Common myeloid progenitor, CD34-positive (primary cell): ENCODE measurements around the gene CNNM2.
"Not testable (repeated sequence)": the region's sequence is repeated elsewhere in the genome, so short reads cannot be mapped to it uniquely, and the experiment has no call there.

Source experiments
- CTCF ChIA-PET: fragments of 350-600 bp; sonication (Branson Sonifier 250); formaldehyde crosslinking; loops from one replicate; lab custom pipeline; 2021; ENCODE audit warnings: antibody characterized with exemption; lab: Charles Lee
- POLR2A ChIA-PET: fragments of 350-600 bp; sonication (Branson Sonifier 250); formaldehyde crosslinking; loops from one replicate; lab custom pipeline; 2021; ENCODE audit warnings: antibody characterized with exemption; lab: Charles Lee
- DNase-seq, 3 donors: peaks; one replicate each; pipeline versions ENCODE4 v3.0.0 to v3.0.0-alpha.2; 2013
- H3K27ac ChIP-seq, 2 experiments: 1 replicate in 1 of 2; 2 replicates in 1 of 2; pipeline ENCODE4 v1.7.0; 2013; ENCODE audit warnings: inconsistent platforms in 2 of 2, low read length in 2 of 2, mild to moderate bottlenecking in 2 of 2, low read depth in 1 of 2, moderate library complexity in 1 of 2; ENCODE audit not compliant: severe bottlenecking in 2 of 2, insufficient read depth in 1 of 2, poor library complexity in 1 of 2
- H3K27me3 ChIP-seq, 5 experiments: replicated peaks in 2 of 5; 1 replicate in 3 of 5; 2 replicates in 2 of 5; pipeline versions ENCODE4 v1.6.1 to v1.7.0; 2013; ENCODE audit warnings: low read length in 4 of 5, mild to moderate bottlenecking in 2 of 5, moderate library complexity in 2 of 5, inconsistent platforms in 1 of 5; ENCODE audit not compliant: insufficient read depth in 5 of 5, control insufficient read depth in 4 of 5
- H3K36me3 ChIP-seq, 4 experiments: 1 replicate in 2 of 4; 2 replicates in 2 of 4; pipeline versions ENCODE4 v1.6.1 to v1.7.0; 2013; ENCODE audit warnings: low read length in 3 of 4, control low read depth in 1 of 4, mild to moderate bottlenecking in 1 of 4; ENCODE audit not compliant: control insufficient read depth in 4 of 4, insufficient read depth in 4 of 4
- H3K4me1 ChIP-seq, 4 experiments: 1 replicate in 3 of 4; 2 replicates in 1 of 4; pipeline versions ENCODE4 v1.6.1 to v1.7.1; 2013; ENCODE audit warnings: low read length in 3 of 4, mild to moderate bottlenecking in 3 of 4, control low read depth in 1 of 4, inconsistent platforms in 1 of 4, moderate library complexity in 1 of 4; ENCODE audit not compliant: control insufficient read depth in 4 of 4, insufficient read depth in 4 of 4; ENCODE audit errors: control extremely low read depth in 1 of 4
- H3K4me3 ChIP-seq, 7 experiments: 1 replicate in 4 of 7; 2 replicates in 3 of 7; pipeline versions ENCODE4 v1.5.1 to v1.7.0; 2013; ENCODE audit warnings: mild to moderate bottlenecking in 7 of 7, low read length in 6 of 7, moderate library complexity in 6 of 7, inconsistent platforms in 2 of 7, low read depth in 2 of 7, control low read depth in 1 of 7; ENCODE audit not compliant: insufficient read depth in 4 of 7, control insufficient read depth in 1 of 7; ENCODE audit errors: extremely low read depth in 1 of 7
- H3K9me3 ChIP-seq, 5 experiments: 1 replicate in 4 of 5; 2 replicates in 1 of 5; pipeline versions ENCODE4 v1.6.1 to v1.7.1; 2013; ENCODE audit warnings: low read length in 4 of 5, mild to moderate bottlenecking in 2 of 5, inconsistent platforms in 1 of 5, low read depth in 1 of 5, moderate library complexity in 1 of 5; ENCODE audit not compliant: control insufficient read depth in 4 of 5, insufficient read depth in 2 of 5; ENCODE audit errors: control extremely low read depth in 1 of 5
- WGBS: methylation state at CpG from one replicate; pipeline ENCODE4 v1.1.5; 2013; ENCODE audit not compliant: insufficient coverage; 5-methylcytosine and 5-hydroxymethylcytosine counted together

CNNM2 gene

DNA sequence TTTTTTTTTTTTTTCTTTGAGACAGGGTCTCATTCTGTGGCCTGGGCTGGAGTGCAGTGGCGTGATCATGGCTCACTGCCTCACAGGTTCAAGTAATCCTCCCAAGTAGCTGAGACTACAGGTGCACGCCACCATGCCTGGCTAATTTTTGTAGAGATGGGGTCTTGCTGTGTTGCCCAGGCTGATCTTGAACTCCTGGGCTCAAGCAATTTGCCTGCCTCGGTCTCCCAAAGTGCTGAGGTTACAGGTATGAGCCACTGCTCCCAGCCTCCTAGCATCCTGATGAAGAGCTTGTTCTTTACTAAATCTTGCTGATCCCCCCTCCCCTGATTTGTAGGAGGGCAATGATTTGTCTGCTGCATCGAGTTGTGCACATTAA lies 149.0 kb downstream of the CNNM2 start:
- WGBS, result 92% methylated on average over 2 of the region's 4 CpGs
- H3K9me3 ChIP-seq, POLR2A ChIA-PET, H3K4me3 ChIP-seq, H3K36me3 ChIP-seq, DNase-seq, H3K27ac ChIP-seq, H3K27me3 ChIP-seq: not testable (repeated sequence)
- peaks cover 6 to 18% (median 17%) of the 10 kb centered on the region in 4 experiments for H3K4me1 ChIP-seq
- CTCF ChIA-PET, result interaction anchor here (0.6 to 16.9 kb wide), 6 partner anchors 8 to 319 kb away, joined by 3 to 161 read pairs (median 4); partner anchors contain the start of gene CNNM2

DNA sequence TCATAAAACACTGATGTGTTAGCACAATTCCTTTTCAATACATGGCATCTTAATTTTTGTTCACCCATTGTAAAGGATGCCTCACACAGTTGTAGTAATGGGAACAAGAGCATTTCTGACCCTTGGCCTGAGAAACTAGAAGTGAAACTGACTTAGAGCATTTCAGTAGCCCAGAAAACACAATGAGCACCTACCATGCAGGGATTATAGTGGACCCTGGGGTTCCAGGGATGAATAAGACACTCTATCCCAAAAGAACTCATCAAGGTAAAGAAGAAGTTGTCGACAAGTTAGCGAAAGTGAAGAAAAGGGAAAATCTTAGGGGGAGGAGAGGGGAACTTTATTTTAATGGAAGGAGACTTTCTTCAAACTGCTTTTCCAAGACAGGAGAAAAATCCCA lies 149.4 kb downstream of the CNNM2 start:
- Histone ChIP-seq H3K4me3 (no peak overlapping the region), H3K27ac (no peak overlapping the region), H3K36me3 (peaks cover 0 to 5% (median under 1%) of the 10 kb centered on the region in 4 experiments), H3K27me3 (no peaks in the 10 kb centered on the region), H3K9me3 (no peaks in the 10 kb centered on the region), H3K4me1 (peaks cover 6 to 18% (median 17%) of the 10 kb centered on the region in 4 experiments)
- POLR2A ChIA-PET, result no interaction called here
- no peak for DNase-seq
- CTCF ChIA-PET, result interaction anchor here (1.4 to 16.9 kb wide), 2 partner anchors 28 to 150 kb away, joined by 4 to 161 read pairs; partner anchors contain the start of gene CNNM2
- WGBS, result no CpG with 5 or more reads among the region's 2 CpGs

DNA sequence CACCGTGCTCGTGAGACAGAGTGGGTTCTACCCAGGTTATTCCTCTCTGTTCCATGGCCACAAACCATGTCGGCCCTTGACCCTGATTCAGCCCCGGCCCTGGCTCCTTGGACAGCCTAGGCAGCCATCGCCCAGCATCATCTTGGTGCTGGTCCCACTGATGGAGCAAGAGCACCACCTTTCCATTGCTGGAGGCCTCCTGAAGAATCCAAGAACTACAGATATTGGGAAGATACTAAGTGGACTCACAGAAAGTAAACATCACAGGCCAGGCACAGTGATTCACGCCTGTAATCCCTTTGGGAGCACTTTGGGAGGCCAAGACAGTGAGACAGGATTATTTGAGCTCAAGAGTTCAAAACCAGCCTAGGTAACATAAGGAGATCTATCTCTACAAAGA lies 149.9 kb downstream of the CNNM2 start:
- CTCF ChIA-PET, result interaction anchor here (0.8 to 16.9 kb wide), 4 partner anchors 8 to 341 kb away, joined by 3 to 161 read pairs (median 4); partner anchors contain the start of gene CNNM2
- POLR2A ChIA-PET, result no interaction called here
- WGBS, result 97% methylated on average over 5 of the region's 6 CpGs

DNA sequence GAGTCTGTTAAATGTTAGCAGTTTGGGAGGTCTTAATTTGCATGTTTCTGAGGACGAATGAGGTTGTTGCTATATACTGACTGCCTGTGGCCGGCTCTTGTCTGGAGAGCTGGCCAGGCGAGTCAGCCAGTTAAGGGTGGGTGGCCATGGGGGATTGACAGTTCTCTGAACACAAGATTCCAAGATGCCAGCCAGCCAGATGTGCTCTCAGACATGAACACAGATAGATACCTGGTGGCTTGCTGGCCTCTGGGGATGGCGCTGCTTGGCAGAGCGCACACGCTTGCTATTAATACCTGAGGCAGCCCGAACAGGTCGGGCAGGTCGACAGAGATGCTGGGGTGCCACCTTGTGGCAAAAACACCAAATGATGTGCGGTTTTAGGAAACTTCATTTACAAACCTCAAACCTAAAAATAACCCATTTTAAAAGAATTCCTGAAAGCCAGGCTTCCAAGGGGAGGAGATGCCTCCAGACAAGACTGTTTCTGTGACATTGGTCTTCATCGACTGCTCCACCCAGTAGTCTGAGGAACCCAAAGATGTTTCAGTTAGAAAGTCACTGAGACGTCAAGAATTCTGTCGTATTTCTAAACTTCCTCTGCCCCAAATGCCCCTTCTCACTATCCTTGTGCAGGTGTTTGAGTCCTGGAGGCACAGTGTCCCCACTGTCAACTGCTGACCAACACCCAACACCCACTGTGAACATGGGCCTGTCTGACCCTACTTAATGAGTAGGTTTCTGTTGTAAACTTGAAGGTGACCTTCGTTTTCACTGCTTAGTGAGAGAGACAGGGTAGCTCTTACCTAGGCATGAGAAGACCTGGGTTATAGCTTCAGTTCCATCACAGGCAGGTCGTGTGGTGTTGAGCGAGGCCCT lies 151.6 kb downstream of the CNNM2 start:
- H3K27ac ChIP-seq, result no peak overlapping the region
- H3K4me1 ChIP-seq, result peaks cover 6 to 18% (median 17%) of the 10 kb centered on the region in 4 experiments
- H3K9me3 ChIP-seq, result no peaks in the 10 kb centered on the region
- ChIA-PET CTCF (interaction anchor here (0.6 to 16.9 kb wide), 12 partner anchors 10 to 342 kb away, joined by 3 to 161 read pairs (median 3); partner anchors contain the start of gene CNNM2), POLR2A (no interaction called here)
- H3K4me3 ChIP-seq, result peak overlapping the region in 2 of 7 experiments; percentile 3 to 25
- no peaks in the 10 kb centered on the region for H3K27me3 ChIP-seq
- peaks cover 0 to 5% (median under 1%) of the 10 kb centered on the region in 4 experiments for H3K36me3 ChIP-seq
- WGBS, result 36% methylated on average over 13 of the region's 16 CpGs
- peak; percentile 64 to 83 (median 79) for DNase-seq

More for the DNA sequence above, 149.9 kb downstream of the CNNM2 start:
- Histone ChIP-seq H3K4me1 (peaks cover 6 to 18% (median 17%) of the 10 kb centered on the region in 4 experiments), H3K27ac (no peak overlapping the region), H3K9me3 (no peaks in the 10 kb centered on the region), H3K27me3 (no peaks in the 10 kb centered on the region), H3K4me3 (no peak overlapping the region), H3K36me3 (peaks cover 0 to 5% (median under 1%) of the 10 kb centered on the region in 4 experiments)
- no peak for DNase-seq

DNA sequence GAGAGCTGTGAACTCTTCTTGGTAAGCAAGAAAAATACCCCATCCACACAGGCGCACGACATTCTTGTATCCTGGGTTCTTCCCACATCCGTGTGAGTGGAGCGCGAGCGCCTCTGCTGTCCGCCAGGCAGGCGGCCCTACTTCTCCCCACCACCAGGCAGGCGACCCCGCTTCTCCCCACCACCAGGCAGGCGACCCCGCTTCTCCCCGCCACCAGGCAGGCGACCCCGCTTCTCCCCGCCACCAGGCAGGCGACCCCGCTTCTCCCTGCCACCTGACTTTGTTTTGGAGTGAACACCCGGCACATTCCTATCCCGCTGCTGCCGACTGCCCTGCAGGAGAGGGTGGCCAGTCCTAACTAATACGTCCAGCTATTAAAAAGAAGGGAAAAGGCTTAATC lies 154.2 kb downstream of the CNNM2 start:
- no peaks in the 10 kb centered on the region for H3K27me3 ChIP-seq
- DNase-seq, result no peak
- H3K9me3 ChIP-seq, result no peaks in the 10 kb centered on the region
- POLR2A ChIA-PET, result no interaction called here
- H3K4me3 ChIP-seq, result no peak overlapping the region
- CTCF ChIA-PET, result interaction anchor here (1.1 to 16.9 kb wide), 2 partner anchors 10 to 155 kb away, joined by 3 to 161 read pairs; partner anchors contain the start of gene CNNM2
- no peak overlapping the region for H3K27ac ChIP-seq
- H3K4me1 ChIP-seq, result peaks cover 6 to 18% (median 17%) of the 10 kb centered on the region in 4 experiments
- H3K36me3 ChIP-seq, result peaks cover 0 to 20% (median 0%) of the 10 kb centered on the region in 4 experiments
- WGBS, result 97% methylated on average over 18 of the region's 22 CpGs

DNA sequence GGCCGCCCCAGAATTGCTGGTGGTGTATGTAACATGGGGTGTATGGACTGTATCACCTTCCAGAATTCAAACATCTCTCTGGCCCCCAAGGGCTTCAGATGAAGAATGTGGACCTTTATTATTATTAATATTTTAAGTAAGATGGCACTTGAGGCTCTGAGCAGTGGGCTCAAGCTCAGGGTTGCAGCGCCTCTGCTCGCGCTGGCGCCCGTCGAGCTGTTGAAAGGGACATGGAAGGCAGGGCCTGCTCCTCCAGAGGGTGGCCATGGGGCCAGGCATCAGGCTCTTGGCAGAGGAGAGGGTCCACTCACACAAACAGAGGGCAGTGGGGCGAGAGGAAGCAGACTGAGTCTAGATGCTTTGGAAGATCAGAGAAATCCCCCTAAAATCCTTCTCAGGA lies 154.8 kb downstream of the CNNM2 start:
- H3K27me3 ChIP-seq, result no peaks in the 10 kb centered on the region
- H3K36me3 ChIP-seq, result peaks cover 0 to 24% (median 2%) of the 10 kb centered on the region in 4 experiments
- no peak overlapping the region for H3K4me3 ChIP-seq
- H3K9me3 ChIP-seq, result no peaks in the 10 kb centered on the region
- POLR2A ChIA-PET, result no interaction called here
- peaks cover 6 to 18% (median 17%) of the 10 kb centered on the region in 4 experiments for H3K4me1 ChIP-seq
- DNase-seq, result no peak
- H3K27ac ChIP-seq, result no peak overlapping the region
- WGBS, result 99% methylated on average over 7 of the region's 8 CpGs
- CTCF ChIA-PET, result interaction anchor here (16.9 kb wide), 1 partner anchor 156 kb away, joined by 161 read pairs; the partner anchor contains the start of gene CNNM2
